ENCODE measurements around the gene LRWD1. TPM values are rescaled to one million over a fixed set of nuclear protein-coding genes. Genes with fewer than 3 reads are reported as not detected.
"Not testable (repeated sequence)": the region's sequence is repeated elsewhere in the genome, so short reads cannot be mapped to it uniquely, and the experiment has no call there.

Gene LRWD1
- total and polyA plus RNA-seq, 9 of the 15 experiments (the other 6 are each of a cell fraction or from before 2014, with no cell fraction given), result 0.61 to 66.0 (median 33.2) TPM

DNA sequence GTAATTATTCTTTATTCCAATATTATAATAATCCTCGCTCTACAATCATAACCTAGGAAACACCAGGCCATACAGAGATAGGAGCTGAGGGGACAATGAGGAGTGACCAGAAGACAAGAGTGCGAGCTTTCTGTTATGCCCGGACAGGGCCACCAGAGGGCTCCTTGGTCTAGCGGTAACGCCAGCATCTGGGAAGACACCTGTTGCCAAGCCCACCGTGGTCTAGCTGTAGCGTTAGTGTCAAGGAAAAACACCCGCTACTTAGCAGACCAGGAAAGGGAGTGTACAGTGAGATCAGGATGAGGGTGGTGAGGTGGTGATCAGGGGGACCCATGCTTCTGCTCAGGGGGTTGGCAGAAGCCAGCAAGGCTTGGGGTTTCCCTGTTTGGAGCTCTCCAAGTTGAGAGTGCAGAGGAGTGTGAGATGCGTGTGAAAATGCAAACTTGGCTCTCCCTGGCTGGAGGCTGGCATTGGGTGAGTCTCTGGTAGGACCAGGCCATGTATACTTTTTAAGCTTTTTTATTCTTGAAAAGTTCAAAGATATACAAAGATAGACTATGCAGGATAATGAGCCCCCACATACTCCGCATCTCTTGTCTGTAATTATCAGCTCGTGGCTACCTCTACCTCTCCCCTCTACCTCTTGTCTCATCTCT, 15.3 kb downstream of the LRWD1 start (continued):
- TF ChIP-seq MAZ (CRISPR knock-in tag; conservative IDR thresholded peaks at IDR 0.05 in 1 of 2, IDR thresholded peaks at IDR 0.05 in 1 of 2), result 0 out of 4 replicates have a peak, but pooled peaks of 1 of the 2 experiments have one; percentile 29

DNA sequence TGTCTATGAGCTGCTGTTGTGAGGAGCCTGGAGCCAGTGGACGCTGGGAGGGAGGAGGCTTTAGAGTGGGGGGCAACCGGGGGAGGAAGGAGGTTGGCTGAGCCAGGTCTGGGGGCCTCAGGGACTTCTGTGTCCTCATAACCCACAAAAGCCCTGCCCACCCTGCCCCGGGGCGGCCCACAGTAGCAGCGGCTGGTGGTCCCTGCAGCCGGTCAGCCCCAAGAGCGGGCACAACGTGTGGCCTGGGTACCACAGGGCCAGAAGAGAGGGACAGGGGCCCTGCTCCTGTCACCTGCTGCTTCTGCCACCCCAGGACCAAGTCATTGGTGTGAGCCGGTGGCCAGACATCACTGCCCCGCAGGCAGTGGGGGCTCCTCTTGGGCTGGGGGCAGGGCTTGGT, 17.2 kb downstream of the LRWD1 start:
- intact Hi-C loops (cut with micrococcal nuclease); H3K36me3 ChIP-seq (ENCODE audit: control insufficient read depth, insufficient read depth, low read length); H3K79me2 ChIP-seq (ENCODE audit: control insufficient read depth, insufficient read depth, low read length); H3K9me1 ChIP-seq (ENCODE audit: control insufficient read depth, insufficient read depth, low read length); H4K20me1 ChIP-seq (replicated peaks; ENCODE audit: control insufficient read depth, insufficient read depth, low read length); FAIRE-seq; BruUV-seq (replicated peaks); H3K27ac ChIP-seq (ENCODE audit: extremely low read depth, low read depth, low read length); H3K9me3 ChIP-seq (replicated peaks; ENCODE audit: control insufficient read depth, insufficient read depth, low read depth, low read length); H3K9ac ChIP-seq (ENCODE audit: insufficient read depth in 1 of 2, low read depth in 2 of 2, low read length in 2 of 2); CTCF ChIA-PET (ENCODE audit: low intra/inter-chr PET ratio); DNase-seq (ENCODE audit: extremely low read depth in 1 of 4, low spot score in 3 of 4); ATAC-seq; H3K4me2 ChIP-seq (ENCODE audit: insufficient read depth, low read length); H3K27me3 ChIP-seq (ENCODE audit: control insufficient read depth in 2 of 2, insufficient read depth in 2 of 2, low read length in 2 of 2); H3K4me3 ChIP-seq; H2AFZ ChIP-seq (ENCODE audit: low read depth, low read length); POLR2A ChIA-PET; H3K4me1 ChIP-seq (replicated peaks in 1 of 2; ENCODE audit: control insufficient read depth in 2 of 2, insufficient read depth in 2 of 2, low read length in 2 of 2): not testable (repeated sequence)
- no CpG with 5 or more reads among the region's 10 CpGs for WGBS (ENCODE audit: insufficient coverage, low coverage, missing lambda C conversion rate)
- in situ Hi-C loops (cut with MboI), result loop anchor here (25.0 kb wide), 1 partner anchor 580 kb away; the partner anchor contains the start of gene FBXL13

DNA sequence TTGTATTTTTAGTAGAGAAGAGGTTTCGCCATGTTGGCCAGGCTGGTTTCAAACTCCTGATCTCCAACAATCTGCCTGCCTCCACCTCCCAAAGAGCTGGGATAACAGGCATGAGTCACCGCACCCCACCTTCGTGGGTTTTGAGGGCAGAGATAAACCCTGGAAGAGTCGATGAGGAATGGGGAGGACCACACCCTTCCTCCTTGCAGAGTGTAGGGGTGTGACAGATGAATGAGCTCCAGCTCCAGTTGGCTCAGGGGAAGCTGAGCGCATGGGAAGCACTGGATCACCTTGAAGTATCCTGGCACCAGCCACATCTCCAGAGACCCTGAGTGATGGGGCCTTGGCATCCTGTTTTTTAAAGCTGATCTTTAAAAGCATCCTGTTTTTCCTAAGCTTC, 19.5 kb downstream of the LRWD1 start:
- H3K36me3 ChIP-seq (ENCODE audit: control insufficient read depth, insufficient read depth, low read length); H3K9ac ChIP-seq (ENCODE audit: insufficient read depth in 1 of 2, low read depth in 2 of 2, low read length in 2 of 2); DNase-seq (ENCODE audit: extremely low read depth in 1 of 4, low spot score in 3 of 4); CTCF ChIA-PET (ENCODE audit: low intra/inter-chr PET ratio); POLR2A ChIA-PET; H3K27me3 ChIP-seq (ENCODE audit: control insufficient read depth in 2 of 2, insufficient read depth in 2 of 2, low read length in 2 of 2); H3K9me1 ChIP-seq (ENCODE audit: control insufficient read depth, insufficient read depth, low read length); H3K79me2 ChIP-seq (ENCODE audit: control insufficient read depth, insufficient read depth, low read length); H3K4me3 ChIP-seq; H3K27ac ChIP-seq (ENCODE audit: extremely low read depth, low read depth, low read length); BruUV-seq (replicated peaks); H3K4me2 ChIP-seq (ENCODE audit: insufficient read depth, low read length); H4K20me1 ChIP-seq (replicated peaks; ENCODE audit: control insufficient read depth, insufficient read depth, low read length); H2AFZ ChIP-seq (ENCODE audit: low read depth, low read length); intact Hi-C loops (cut with micrococcal nuclease); H3K4me1 ChIP-seq (replicated peaks in 1 of 2; ENCODE audit: control insufficient read depth in 2 of 2, insufficient read depth in 2 of 2, low read length in 2 of 2); FAIRE-seq; H3K9me3 ChIP-seq (replicated peaks; ENCODE audit: control insufficient read depth, insufficient read depth, low read depth, low read length): not testable (repeated sequence)
- in situ Hi-C loops (cut with MboI), result loop anchor here (25.0 kb wide), 1 partner anchor 578 kb away; the partner anchor contains the start of gene FBXL13
- peak; percentile 85 for ATAC-seq
- WGBS (ENCODE audit: insufficient coverage, low coverage, missing lambda C conversion rate), result no CpG with 5 or more reads among the region's 5 CpGs

DNA sequence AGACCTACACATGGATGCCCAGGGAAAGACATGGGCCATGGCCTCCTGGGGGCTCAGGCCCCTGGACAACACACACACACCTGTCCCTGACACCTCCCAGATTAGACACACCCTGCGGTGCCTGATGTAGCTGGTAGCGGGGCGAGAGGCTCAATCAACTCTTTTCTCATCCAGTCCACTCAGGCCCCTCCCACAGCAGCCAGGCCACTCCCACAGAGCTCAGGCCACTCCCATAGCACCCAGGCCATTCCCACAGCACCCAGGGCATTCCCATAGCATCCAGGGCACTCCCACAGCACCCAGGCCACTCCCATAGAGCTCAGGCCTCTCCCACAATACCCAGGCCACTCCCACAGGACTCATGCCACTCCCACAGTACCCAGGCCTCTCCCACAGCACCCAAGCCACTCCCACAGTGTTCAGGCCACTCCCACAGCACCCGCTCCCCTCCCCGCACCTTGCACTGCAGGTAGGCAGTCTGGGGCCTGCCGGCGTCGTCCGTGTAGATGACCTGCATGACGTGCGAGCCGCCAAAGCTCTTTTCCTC, 25.8 kb downstream of the LRWD1 start:
- H3K9me1 ChIP-seq (ENCODE audit: control insufficient read depth, insufficient read depth, low read length); DNase-seq (ENCODE audit: extremely low read depth in 1 of 4, low spot score in 3 of 4); H3K27me3 ChIP-seq (ENCODE audit: control insufficient read depth in 2 of 2, insufficient read depth in 2 of 2, low read length in 2 of 2); H3K79me2 ChIP-seq (ENCODE audit: control insufficient read depth, insufficient read depth, low read length); H3K4me3 ChIP-seq; H3K27ac ChIP-seq (ENCODE audit: extremely low read depth, low read depth, low read length); H2AFZ ChIP-seq (ENCODE audit: low read depth, low read length); BruUV-seq (replicated peaks); CTCF ChIA-PET (ENCODE audit: low intra/inter-chr PET ratio); H3K9ac ChIP-seq (ENCODE audit: insufficient read depth in 1 of 2, low read depth in 2 of 2, low read length in 2 of 2); H3K4me2 ChIP-seq (ENCODE audit: insufficient read depth, low read length); POLR2A ChIA-PET; H3K36me3 ChIP-seq (ENCODE audit: control insufficient read depth, insufficient read depth, low read length); intact Hi-C loops (cut with micrococcal nuclease); H4K20me1 ChIP-seq (replicated peaks; ENCODE audit: control insufficient read depth, insufficient read depth, low read length); H3K4me1 ChIP-seq (replicated peaks in 1 of 2; ENCODE audit: control insufficient read depth in 2 of 2, insufficient read depth in 2 of 2, low read length in 2 of 2); H3K9me3 ChIP-seq (replicated peaks; ENCODE audit: control insufficient read depth, insufficient read depth, low read depth, low read length): not testable (repeated sequence)
- peak; percentile 83 for FAIRE-seq
- in situ Hi-C loops (cut with MboI), result loop anchor here (25.0 kb wide), 1 partner anchor 572 kb away; the partner anchor contains the start of gene FBXL13
- 0% methylated on average over 2 of the region's 12 CpGs for WGBS (ENCODE audit: insufficient coverage, low coverage, missing lambda C conversion rate)
- ATAC-seq, result peak; percentile 97

All from K562 (cell line).